SH-SY5Y (cell line): ENCODE results near the gene SP6.

Experiments
- GATA2 ChIP-seq: IDR thresholded peaks from 2 replicates; pipeline ENCODE4 v1.6.1; 2011; ENCODE audit warnings: mild to moderate bottlenecking, low read depth, low read length
- GATA3 ChIP-seq: IDR thresholded peaks from 2 replicates; pipeline ENCODE4 v1.6.1; 2011; ENCODE audit warnings: low read depth, mild to moderate bottlenecking, low read length, moderate library complexity

DNA sequence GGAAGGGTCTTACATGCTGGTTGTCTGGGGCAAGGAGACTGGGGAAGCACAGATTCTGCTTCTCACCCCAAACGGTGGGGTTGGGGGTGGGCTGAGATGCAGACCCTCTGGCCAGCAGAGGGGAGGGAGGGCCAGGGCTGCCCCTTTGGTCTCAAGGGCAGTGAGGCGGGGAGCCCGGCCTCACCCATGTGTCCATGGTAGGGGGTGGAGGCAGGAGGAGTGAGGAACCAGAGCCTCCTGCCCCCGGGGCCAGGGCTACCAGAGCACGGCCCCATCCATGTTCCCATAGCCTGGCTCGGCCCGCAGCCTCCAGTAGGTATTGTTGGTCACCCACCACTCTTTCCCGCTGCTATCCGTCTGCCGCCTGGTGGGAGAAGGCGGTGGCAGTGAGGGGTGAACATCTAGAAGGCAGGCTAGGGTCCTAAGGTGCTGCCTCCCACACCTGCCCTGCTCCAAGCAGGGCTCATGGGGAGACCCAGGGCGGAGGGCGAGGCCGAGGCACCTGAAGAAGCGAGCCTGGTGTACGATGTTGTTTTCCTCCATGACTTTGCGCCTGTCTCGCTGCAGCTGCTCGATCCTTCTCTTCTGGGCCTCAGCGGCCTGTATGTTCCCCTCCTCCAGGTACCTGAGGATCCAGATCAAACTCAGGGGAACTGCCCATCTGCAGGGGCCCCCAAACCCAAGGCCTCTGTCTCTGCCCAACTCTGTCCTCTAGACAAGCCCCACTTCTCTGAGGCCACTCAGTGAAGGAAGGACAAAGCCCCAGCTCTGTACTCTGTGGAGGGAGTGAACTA is 42.7 kb downstream of the SP6 start:
- no peak for TF ChIP-seq GATA2
- no peak for TF ChIP-seq GATA3
